ENCODE data around the gene CNTN6.

The CNTN6 gene

GRCh38 chr3:1235526-1236120 is 142.8 kb downstream of the CNTN6 start:
- no peaks in the 10 kb centered on the region for H3K27me3 ChIP-seq (ENCODE audit: control insufficient read depth, insufficient read depth, low read length)
- no peak overlapping the region for H3K4me3 ChIP-seq (ENCODE audit: low read length)
- no peaks in the 10 kb centered on the region for H3K4me1 ChIP-seq (ENCODE audit: control insufficient read depth, insufficient read depth, low read length)
- no peak overlapping the region for H3K9ac ChIP-seq (ENCODE audit: low read length)
- H3K9me3 ChIP-seq (ENCODE audit: control insufficient read depth, low read length) = no peaks in the 10 kb centered on the region
- H3K36me3 ChIP-seq (ENCODE audit: control insufficient read depth, insufficient read depth, low read length) = no peaks in the 10 kb centered on the region

- Histone ChIP-seq H3K4me3 (ENCODE audit: low read length) (no peak overlapping the region), H3K9ac (ENCODE audit: low read length) (no peak overlapping the region), H3K27me3 (ENCODE audit: control insufficient read depth, insufficient read depth, low read length) (no peaks in the 10 kb centered on the region), H3K9me3 (ENCODE audit: control insufficient read depth, low read length) (no peaks in the 10 kb centered on the region), H3K36me3 (ENCODE audit: control insufficient read depth, insufficient read depth, low read length) (no peaks in the 10 kb centered on the region), H3K4me1 (ENCODE audit: control insufficient read depth, insufficient read depth, low read length) (no peaks in the 10 kb centered on the region)
Measured at GRCh38 chr3:1251282-1252060, 158.6 kb downstream of the CNTN6 start.

DNA sequence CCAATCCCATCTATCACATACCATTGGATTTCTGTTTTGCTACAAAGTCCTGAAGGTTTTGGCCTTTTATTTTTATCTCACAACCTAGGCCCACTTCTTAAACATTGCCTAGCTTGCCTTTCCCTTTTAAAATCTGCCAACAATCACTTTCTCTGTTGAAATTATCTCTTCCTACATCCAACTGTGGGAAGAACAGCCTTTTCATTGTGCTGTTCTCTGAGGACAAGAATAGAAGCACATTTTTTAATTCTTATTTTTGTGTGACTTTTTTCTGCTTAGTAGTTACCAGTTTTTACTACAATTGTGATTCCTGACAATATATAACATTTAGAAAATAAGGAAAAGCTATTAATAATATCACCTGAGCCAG is 159.2 kb downstream of the CNTN6 start:
- Histone ChIP-seq H3K27me3 (ENCODE audit: control insufficient read depth, insufficient read depth, low read length) (no peaks in the 10 kb centered on the region), H3K9me3 (ENCODE audit: control insufficient read depth, low read length) (no peaks in the 10 kb centered on the region), H3K9ac (ENCODE audit: low read length) (no peak overlapping the region), H3K36me3 (ENCODE audit: control insufficient read depth, insufficient read depth, low read length) (no peaks in the 10 kb centered on the region), H3K4me3 (ENCODE audit: low read length) (no peak overlapping the region), H3K4me1 (ENCODE audit: control insufficient read depth, insufficient read depth, low read length) (no peaks in the 10 kb centered on the region)

DNA sequence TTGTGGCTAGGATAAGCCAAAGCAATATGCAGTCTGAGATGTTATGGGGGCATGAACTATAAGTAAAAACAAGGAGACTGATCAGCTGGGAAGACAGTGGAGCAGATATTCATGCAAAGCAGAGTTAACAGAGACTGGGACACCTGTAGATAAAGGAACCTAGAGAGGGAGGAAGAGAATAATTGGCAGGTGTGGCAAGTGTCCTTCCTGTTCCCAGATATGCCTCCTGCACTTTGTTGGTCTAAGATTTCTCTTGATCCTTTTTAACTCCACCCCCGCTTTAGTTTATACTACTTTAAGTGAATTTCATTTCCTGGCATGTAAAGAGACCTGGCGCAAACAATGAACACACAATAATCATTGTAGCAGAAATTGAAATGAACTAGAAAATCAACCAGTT is 169.4 kb downstream of the CNTN6 start:
- H3K4me1 ChIP-seq (ENCODE audit: control insufficient read depth, insufficient read depth, low read length) = no peaks in the 10 kb centered on the region
- H3K4me3 ChIP-seq (ENCODE audit: low read length) = no peak overlapping the region
- H3K36me3 ChIP-seq (ENCODE audit: control insufficient read depth, insufficient read depth, low read length) = no peaks in the 10 kb centered on the region
- H3K9ac ChIP-seq (ENCODE audit: low read length) = no peak overlapping the region
- H3K9me3 ChIP-seq (ENCODE audit: control insufficient read depth, low read length) = no peaks in the 10 kb centered on the region
- no peaks in the 10 kb centered on the region for H3K27me3 ChIP-seq (ENCODE audit: control insufficient read depth, insufficient read depth, low read length)

DNA sequence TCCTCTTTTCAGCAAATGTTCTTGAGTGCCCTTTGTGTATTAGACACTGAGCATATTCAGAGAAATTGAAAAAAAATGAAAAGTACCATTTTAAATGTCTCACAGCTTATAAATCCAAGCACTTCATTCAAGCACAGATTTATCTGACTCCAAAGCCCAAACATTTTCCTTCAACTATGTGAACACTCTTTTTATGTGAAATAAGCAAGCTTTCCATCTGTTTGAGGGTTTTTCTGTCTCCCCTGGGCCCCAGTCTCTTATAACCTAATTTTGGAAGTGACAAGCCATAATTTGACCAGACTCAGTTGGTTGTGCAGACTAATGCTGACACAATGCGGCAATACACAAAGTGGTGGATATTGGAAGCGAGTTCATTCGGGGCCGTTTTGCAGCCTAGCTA is 170.3 kb downstream of the CNTN6 start:
- Histone ChIP-seq H3K4me3 (ENCODE audit: low read length) (no peak overlapping the region), H3K9me3 (ENCODE audit: control insufficient read depth, low read length) (no peaks in the 10 kb centered on the region), H3K4me1 (ENCODE audit: control insufficient read depth, insufficient read depth, low read length) (no peaks in the 10 kb centered on the region), H3K36me3 (ENCODE audit: control insufficient read depth, insufficient read depth, low read length) (no peaks in the 10 kb centered on the region), H3K9ac (ENCODE audit: low read length) (no peak overlapping the region), H3K27me3 (ENCODE audit: control insufficient read depth, insufficient read depth, low read length) (no peaks in the 10 kb centered on the region)

- Histone ChIP-seq H3K4me3 (ENCODE audit: low read length) (no peak overlapping the region), H3K9me3 (ENCODE audit: control insufficient read depth, low read length) (no peaks in the 10 kb centered on the region), H3K36me3 (ENCODE audit: control insufficient read depth, insufficient read depth, low read length) (no peaks in the 10 kb centered on the region), H3K9ac (ENCODE audit: low read length) (no peak overlapping the region), H3K27me3 (ENCODE audit: control insufficient read depth, insufficient read depth, low read length) (no peaks in the 10 kb centered on the region), H3K4me1 (ENCODE audit: control insufficient read depth, insufficient read depth, low read length) (no peaks in the 10 kb centered on the region)
Measured at GRCh38 chr3:1269808-1270207, 177.0 kb downstream of the CNTN6 start.

DNA sequence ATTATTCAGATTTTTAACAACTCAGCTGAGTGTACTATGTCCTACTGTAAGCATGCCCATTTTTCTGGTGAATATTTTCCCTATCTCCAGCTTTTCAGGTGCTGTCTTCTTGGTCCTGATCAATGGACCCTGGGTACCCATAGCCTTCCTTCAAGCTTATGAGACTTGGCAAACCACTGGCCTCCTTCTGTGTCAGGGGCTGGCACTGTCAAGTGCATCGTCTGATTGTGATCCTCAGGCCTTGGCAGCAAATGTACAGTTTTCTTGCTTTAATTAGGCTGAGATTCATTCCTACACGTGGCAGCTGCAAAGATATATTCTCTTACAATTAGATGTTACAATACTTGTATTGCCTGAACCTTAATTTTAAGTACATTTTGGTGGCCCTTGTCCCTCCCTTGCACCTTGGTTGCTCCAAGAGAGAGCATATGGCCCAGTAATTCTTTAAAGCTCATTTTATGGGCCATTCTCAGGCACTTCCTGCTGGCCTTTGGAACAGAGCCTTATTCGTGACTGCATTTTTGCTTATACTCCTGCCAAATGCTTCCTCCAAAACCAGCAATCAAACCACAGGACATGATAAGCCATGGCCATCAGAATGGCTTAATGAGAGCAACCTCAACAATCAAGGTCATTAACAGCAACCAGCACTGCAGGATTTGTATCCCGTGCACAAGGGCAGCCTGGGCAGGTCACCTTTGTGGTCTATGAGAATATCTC is 179.9 kb downstream of the CNTN6 start:
- no peaks in the 10 kb centered on the region for H3K27me3 ChIP-seq (ENCODE audit: control insufficient read depth, insufficient read depth, low read length)
- H3K4me3 ChIP-seq (ENCODE audit: low read length) = no peak overlapping the region
- no peaks in the 10 kb centered on the region for H3K9me3 ChIP-seq (ENCODE audit: control insufficient read depth, low read length)
- H3K4me1 ChIP-seq (ENCODE audit: control insufficient read depth, insufficient read depth, low read length) = no peaks in the 10 kb centered on the region
- H3K9ac ChIP-seq (ENCODE audit: low read length) = no peak overlapping the region
- no peaks in the 10 kb centered on the region for H3K36me3 ChIP-seq (ENCODE audit: control insufficient read depth, insufficient read depth, low read length)

GRCh38 chr3:1275495-1275894 is 182.7 kb downstream of the CNTN6 start:
- no peaks in the 10 kb centered on the region for H3K27me3 ChIP-seq (ENCODE audit: control insufficient read depth, insufficient read depth, low read length)
- no peaks in the 10 kb centered on the region for H3K4me1 ChIP-seq (ENCODE audit: control insufficient read depth, insufficient read depth, low read length)
- H3K9me3 ChIP-seq (ENCODE audit: control insufficient read depth, low read length) = no peaks in the 10 kb centered on the region
- no peaks in the 10 kb centered on the region for H3K36me3 ChIP-seq (ENCODE audit: control insufficient read depth, insufficient read depth, low read length)
- H3K9ac ChIP-seq (ENCODE audit: low read length) = no peak overlapping the region
- H3K4me3 ChIP-seq (ENCODE audit: low read length) = no peak overlapping the region

DNA sequence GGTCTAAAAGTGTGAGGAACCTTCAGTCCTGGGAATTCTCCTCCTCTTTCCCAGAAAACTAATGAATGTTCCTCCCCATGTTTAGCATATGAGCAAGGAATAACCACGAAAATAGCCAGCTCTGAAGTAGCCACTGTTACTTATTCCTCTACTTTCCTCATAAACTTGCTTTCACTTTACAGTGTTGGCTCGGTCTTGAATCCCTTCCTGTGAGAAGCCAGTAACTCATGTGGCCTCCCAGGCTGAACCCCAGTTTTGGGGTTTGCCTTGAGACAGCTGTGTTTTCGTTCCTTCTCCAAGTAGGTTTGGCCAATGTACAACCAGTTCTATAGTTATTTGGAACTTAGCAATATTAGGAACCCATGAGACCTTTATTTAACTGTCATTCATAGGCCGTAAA is 195.0 kb downstream of the CNTN6 start:
- Histone ChIP-seq H3K4me1 (ENCODE audit: control insufficient read depth, insufficient read depth, low read length) (no peaks in the 10 kb centered on the region), H3K9ac (ENCODE audit: low read length) (no peak overlapping the region), H3K36me3 (ENCODE audit: control insufficient read depth, insufficient read depth, low read length) (no peaks in the 10 kb centered on the region), H3K4me3 (ENCODE audit: low read length) (no peak overlapping the region), H3K9me3 (ENCODE audit: control insufficient read depth, low read length) (no peaks in the 10 kb centered on the region), H3K27me3 (ENCODE audit: control insufficient read depth, insufficient read depth, low read length) (no peaks in the 10 kb centered on the region)

- Histone ChIP-seq H3K36me3 (ENCODE audit: control insufficient read depth, insufficient read depth, low read length) (no peaks in the 10 kb centered on the region), H3K4me1 (ENCODE audit: control insufficient read depth, insufficient read depth, low read length) (no peaks in the 10 kb centered on the region), H3K27me3 (ENCODE audit: control insufficient read depth, insufficient read depth, low read length) (no peaks in the 10 kb centered on the region), H3K9ac (ENCODE audit: low read length) (no peak overlapping the region), H3K4me3 (ENCODE audit: low read length) (no peak overlapping the region), H3K9me3 (ENCODE audit: control insufficient read depth, low read length) (no peaks in the 10 kb centered on the region)
Measured at GRCh38 chr3:1288805-1289494, 196.1 kb downstream of the CNTN6 start.

GRCh38 chr3:1292571-1293071 is 199.8 kb downstream of the CNTN6 start:
- no peak overlapping the region for H3K9ac ChIP-seq (ENCODE audit: low read length)
- H3K27me3 ChIP-seq (ENCODE audit: control insufficient read depth, insufficient read depth, low read length) = no peaks in the 10 kb centered on the region
- no peaks in the 10 kb centered on the region for H3K9me3 ChIP-seq (ENCODE audit: control insufficient read depth, low read length)
- no peaks in the 10 kb centered on the region for H3K4me1 ChIP-seq (ENCODE audit: control insufficient read depth, insufficient read depth, low read length)
- no peak overlapping the region for H3K4me3 ChIP-seq (ENCODE audit: low read length)
- no peaks in the 10 kb centered on the region for H3K36me3 ChIP-seq (ENCODE audit: control insufficient read depth, insufficient read depth, low read length)

- Histone ChIP-seq H3K4me3 (ENCODE audit: low read length) (no peak overlapping the region), H3K36me3 (ENCODE audit: control insufficient read depth, insufficient read depth, low read length) (no peaks in the 10 kb centered on the region), H3K9me3 (ENCODE audit: control insufficient read depth, low read length) (no peaks in the 10 kb centered on the region), H3K27me3 (ENCODE audit: control insufficient read depth, insufficient read depth, low read length) (no peaks in the 10 kb centered on the region), H3K4me1 (ENCODE audit: control insufficient read depth, insufficient read depth, low read length) (no peaks in the 10 kb centered on the region), H3K9ac (ENCODE audit: low read length) (no peak overlapping the region)
Measured at GRCh38 chr3:1294586-1294985, 201.8 kb downstream of the CNTN6 start.
